Measurements from ENCODE around the gene ADAMTSL4. TPM values are rescaled to one million over a fixed set of nuclear protein-coding genes. Genes with fewer than 3 reads are reported as not detected.
"Not testable (repeated sequence)": the region's sequence is repeated elsewhere in the genome, so short reads cannot be mapped to it uniquely, and the experiment has no call there.

Gene ADAMTSL4
- total and polyA plus RNA-seq, 9 donors, result 20.2 to 56.0 (median 43.5) TPM

GRCh38 chr1:150576794-150577556 is 27.8 kb downstream of the ADAMTSL4 start:
- Histone ChIP-seq H3K27ac (ENCODE audit: low read length) (peak overlapping the region; percentile 100), H3K27me3 (ENCODE audit: control insufficient read depth, insufficient read depth, low read length) (no peaks in the 10 kb centered on the region), H3K9me3 (replicated peaks; ENCODE audit: control insufficient read depth, low read depth, low read length) (no peaks in the 10 kb centered on the region), H3K4me1 (ENCODE audit: control insufficient read depth, insufficient read depth, low read length) (peaks cover 26% of the 10 kb centered on the region), H3K36me3 (ENCODE audit: control insufficient read depth, insufficient read depth, low read length) (peaks cover 52% of the 10 kb centered on the region), H3K4me3 (ENCODE audit: low read length) (peak overlapping the region; percentile 98)
- DNase-seq, result no peak
- WGBS (ENCODE audit: insufficient coverage), result 25% methylated on average over 2 of the region's 2 CpGs

- Histone ChIP-seq H3K27ac (ENCODE audit: low read length) (peak overlapping the region; percentile 100), H3K9me3 (replicated peaks; ENCODE audit: control insufficient read depth, low read depth, low read length) (no peaks in the 10 kb centered on the region), H3K4me1 (ENCODE audit: control insufficient read depth, insufficient read depth, low read length) (peaks cover 26% of the 10 kb centered on the region), H3K27me3 (ENCODE audit: control insufficient read depth, insufficient read depth, low read length) (no peaks in the 10 kb centered on the region), H3K36me3 (ENCODE audit: control insufficient read depth, insufficient read depth, low read length) (peaks cover 45% of the 10 kb centered on the region), H3K4me3 (ENCODE audit: low read length) (peak overlapping the region; percentile 98)
- DNase-seq, result peak; percentile 69
- WGBS (ENCODE audit: insufficient coverage), result 2% methylated on average over 7 of the region's 11 CpGs
Measured at GRCh38 chr1:150577557-150578271, 28.5 kb downstream of the ADAMTSL4 start.

GRCh38 chr1:150578272-150579109 is 29.3 kb downstream of the ADAMTSL4 start:
- peak overlapping the region; percentile 100 for H3K27ac ChIP-seq (ENCODE audit: low read length)
- WGBS (ENCODE audit: insufficient coverage), result under 1% methylated on average over 41 of the region's 50 CpGs
- peak overlapping the region; percentile 98 for H3K4me3 ChIP-seq (ENCODE audit: low read length)
- H3K4me1 ChIP-seq (ENCODE audit: control insufficient read depth, insufficient read depth, low read length), result peaks cover 21% of the 10 kb centered on the region
- H3K36me3 ChIP-seq (ENCODE audit: control insufficient read depth, insufficient read depth, low read length), result peaks cover 37% of the 10 kb centered on the region
- H3K9me3 ChIP-seq (replicated peaks; ENCODE audit: control insufficient read depth, low read depth, low read length), result no peaks in the 10 kb centered on the region
- peak; percentile 97 for DNase-seq
- H3K27me3 ChIP-seq (ENCODE audit: control insufficient read depth, insufficient read depth, low read length), result no peaks in the 10 kb centered on the region

GRCh38 chr1:150579110-150579944 is 30.1 kb downstream of the ADAMTSL4 start, which contains the start of gene MCL1:
MCL1 (minus strand) TSS chr1:150579610; CDS start chr1:150579530, 80 bp downstream.
- Histone ChIP-seq H3K36me3 (ENCODE audit: control insufficient read depth, insufficient read depth, low read length) (peaks cover 32% of the 10 kb centered on the region), H3K4me3 (ENCODE audit: low read length) (peak within 1 kb of the TSS; percentile 98), H3K27ac (ENCODE audit: low read length) (peak within 1 kb of the TSS; percentile 100), H3K9me3 (replicated peaks; ENCODE audit: control insufficient read depth, low read depth, low read length) (no peaks in the 10 kb centered on the region), H3K4me1 (ENCODE audit: control insufficient read depth, insufficient read depth, low read length) (peaks cover 19% of the 10 kb centered on the region), H3K27me3 (ENCODE audit: control insufficient read depth, insufficient read depth, low read length) (no peaks in the 10 kb centered on the region)
- peak; percentile 99 for DNase-seq
- WGBS (ENCODE audit: insufficient coverage), result under 1% methylated on average over 87 of the region's 94 CpGs

- 94% methylated on average over 6 of the region's 15 CpGs for WGBS (ENCODE audit: insufficient coverage)
- no peaks in the 10 kb centered on the region for H3K27me3 ChIP-seq (ENCODE audit: control insufficient read depth, insufficient read depth, low read length)
- peaks cover 14% of the 10 kb centered on the region for H3K4me1 ChIP-seq (ENCODE audit: control insufficient read depth, insufficient read depth, low read length)
- no peak for DNase-seq
- H3K4me3 ChIP-seq (ENCODE audit: low read length), result peak overlapping the region; percentile 43
- H3K27ac ChIP-seq (ENCODE audit: low read length), result peak overlapping the region; percentile 97
- H3K9me3 ChIP-seq (replicated peaks; ENCODE audit: control insufficient read depth, low read depth, low read length), result no peaks in the 10 kb centered on the region
- H3K36me3 ChIP-seq (ENCODE audit: control insufficient read depth, insufficient read depth, low read length), result peaks cover 25% of the 10 kb centered on the region
Measured at GRCh38 chr1:150579945-150580642, 30.9 kb downstream of the ADAMTSL4 start.

- 60% methylated on average over 2 of the region's 3 CpGs for WGBS (ENCODE audit: insufficient coverage)
- Histone ChIP-seq H3K4me1 (ENCODE audit: control insufficient read depth, insufficient read depth, low read length) (peaks cover 11% of the 10 kb centered on the region), H3K36me3 (ENCODE audit: control insufficient read depth, insufficient read depth, low read length) (peaks cover 16% of the 10 kb centered on the region)
- H3K4me3 ChIP-seq (ENCODE audit: low read length); H3K27ac ChIP-seq (ENCODE audit: low read length); H3K9me3 ChIP-seq (replicated peaks; ENCODE audit: control insufficient read depth, low read depth, low read length); DNase-seq; H3K27me3 ChIP-seq (ENCODE audit: control insufficient read depth, insufficient read depth, low read length): not testable (repeated sequence)
Measured at GRCh38 chr1:150580966-150581365, 31.8 kb downstream of the ADAMTSL4 start.

GRCh38 chr1:150581437-150581836 is 32.2 kb downstream of the ADAMTSL4 start:
- H3K4me3 ChIP-seq (ENCODE audit: low read length); H3K27ac ChIP-seq (ENCODE audit: low read length); H3K9me3 ChIP-seq (replicated peaks; ENCODE audit: control insufficient read depth, low read depth, low read length); DNase-seq; H3K27me3 ChIP-seq (ENCODE audit: control insufficient read depth, insufficient read depth, low read length): not testable (repeated sequence)
- 100% methylated on average over 3 of the region's 7 CpGs for WGBS (ENCODE audit: insufficient coverage)
- peaks cover 15% of the 10 kb centered on the region for H3K36me3 ChIP-seq (ENCODE audit: control insufficient read depth, insufficient read depth, low read length)
- peaks cover 11% of the 10 kb centered on the region for H3K4me1 ChIP-seq (ENCODE audit: control insufficient read depth, insufficient read depth, low read length)

- H3K27ac ChIP-seq (ENCODE audit: low read length), result not testable (repeated sequence)
- 93% methylated on average over 5 of the region's 14 CpGs for WGBS (ENCODE audit: insufficient coverage)
Measured at GRCh38 chr1:150581962-150582361, 32.8 kb downstream of the ADAMTSL4 start.

GRCh38 chr1:150582371-150582770 is 33.2 kb downstream of the ADAMTSL4 start:
- DNase-seq, result no peak
- no peak overlapping the region for H3K27ac ChIP-seq (ENCODE audit: low read length)
- no peaks in the 10 kb centered on the region for H3K27me3 ChIP-seq (ENCODE audit: control insufficient read depth, insufficient read depth, low read length)
- H3K4me1 ChIP-seq (ENCODE audit: control insufficient read depth, insufficient read depth, low read length), result peaks cover 7% of the 10 kb centered on the region
- no CpG with 5 or more reads among the region's 2 CpGs for WGBS (ENCODE audit: insufficient coverage)
- H3K36me3 ChIP-seq (ENCODE audit: control insufficient read depth, insufficient read depth, low read length), result peaks cover 9% of the 10 kb centered on the region
- H3K9me3 ChIP-seq (replicated peaks; ENCODE audit: control insufficient read depth, low read depth, low read length), result no peaks in the 10 kb centered on the region
- no peak overlapping the region for H3K4me3 ChIP-seq (ENCODE audit: low read length)

More at GRCh38 chr1:150581962-150582361, 32.8 kb downstream of the ADAMTSL4 start:
- H3K27me3 ChIP-seq (ENCODE audit: control insufficient read depth, insufficient read depth, low read length); H3K9me3 ChIP-seq (replicated peaks; ENCODE audit: control insufficient read depth, low read depth, low read length); H3K4me1 ChIP-seq (ENCODE audit: control insufficient read depth, insufficient read depth, low read length); DNase-seq; H3K4me3 ChIP-seq (ENCODE audit: low read length): not testable (repeated sequence)
- peaks cover 13% of the 10 kb centered on the region for H3K36me3 ChIP-seq (ENCODE audit: control insufficient read depth, insufficient read depth, low read length)
